K562 (cell line): Measurements from ENCODE around the gene NUDT21.

Experiments
- POLR3G ChIP-seq: IDR thresholded peaks from 2 replicates; pipeline ENCODE4 v1.6.1; 2011; ENCODE audit not compliant: insufficient read length, insufficient replicate concordance; ENCODE audit errors: extremely low read depth
- ZFP30 ChIP-seq: fragments of 250-450 bp; sonication (Bioruptor Pico); IDR thresholded peaks from 2 replicates; pipeline ENCODE4 v1.8.0; 2022; ENCODE audit warnings: moderate library complexity, mild to moderate bottlenecking, inconsistent platforms, borderline replicate concordance

GRCh38 chr16:56436258-56436657 is 14.9 kb downstream of the NUDT21 start:
- no peak for TF ChIP-seq ZFP30 (CRISPR knock-in tag)
- no peak for TF ChIP-seq POLR3G
